ENCODE results near the gene PAMR1. TPM values are rescaled to one million over a fixed set of nuclear protein-coding genes. Genes with fewer than 3 reads are reported as not detected.
A peak's percentile ranks its signal among the peaks of the same experiment; 100 is the strongest.

PAMR1 gene
- polyA plus RNA-seq, 4 donors = 5.0 to 74.7 (median 15.9) TPM

DNA sequence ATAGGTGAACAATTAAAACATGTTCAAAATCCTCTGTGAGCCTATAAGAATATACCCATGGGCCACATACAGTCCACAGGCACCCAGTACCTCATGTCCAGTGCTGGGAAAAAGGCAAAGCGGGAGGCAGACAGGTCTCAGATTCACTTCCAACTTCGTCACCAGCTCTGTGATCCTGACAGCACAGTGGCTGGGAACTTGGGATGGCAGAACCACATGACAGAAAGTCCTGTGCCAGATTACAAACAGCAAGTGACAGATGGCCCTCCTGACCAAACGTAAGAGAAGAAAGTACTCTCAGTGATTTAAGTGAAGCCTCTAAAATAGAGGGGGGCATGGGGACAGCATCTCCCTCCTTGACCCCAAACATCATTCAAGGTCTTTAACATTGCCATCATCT is 111.8 kb downstream of the PAMR1 start:
- DNase-seq (ENCODE audit: low read depth in 4 of 4, low spot score in 3 of 4) = no peak

DNA sequence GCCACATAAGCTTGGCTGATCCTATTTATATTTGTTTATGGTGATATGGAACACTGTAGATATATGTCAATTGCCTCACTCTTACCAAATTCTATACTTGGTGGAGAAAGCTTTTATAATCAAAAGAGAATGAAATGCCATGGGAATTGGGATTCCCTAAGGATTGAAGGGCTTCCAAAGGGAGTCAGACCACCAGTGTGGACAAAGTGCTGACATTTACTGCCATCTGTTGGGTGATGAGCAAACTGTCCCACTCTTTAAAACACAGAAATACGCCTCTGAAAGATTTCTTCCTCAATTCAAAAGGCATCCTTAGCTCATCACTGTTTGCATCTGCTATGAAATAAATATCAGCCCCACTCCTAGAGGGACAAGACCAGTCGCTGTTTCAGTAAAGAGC is 113.1 kb downstream of the PAMR1 start:
- no peak for DNase-seq (ENCODE audit: low read depth in 4 of 4, low spot score in 3 of 4)

GRCh38 chr11:35407041-35407440 is 118.4 kb downstream of the PAMR1 start:
- DNase-seq (ENCODE audit: low read depth in 4 of 4, low spot score in 3 of 4) = no peak

DNA sequence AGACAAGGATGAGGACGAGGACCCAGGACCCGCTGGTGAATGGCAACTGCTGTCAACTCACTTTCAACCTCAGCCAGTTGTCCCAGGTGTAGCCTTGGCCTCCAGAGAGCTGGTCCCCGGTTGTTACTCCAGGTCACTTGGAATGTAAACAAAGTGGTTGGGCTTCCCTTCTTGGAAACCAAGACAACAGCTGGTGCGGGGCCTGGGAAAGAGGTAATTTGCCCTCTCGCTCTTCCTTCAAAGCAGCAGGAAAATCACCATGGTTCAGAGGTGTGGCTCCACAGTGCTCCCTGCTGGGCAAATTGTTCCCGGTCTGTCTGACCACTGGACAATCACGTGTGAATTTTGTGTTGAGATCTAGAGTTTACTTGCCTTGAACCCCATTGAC is 121.0 kb downstream of the PAMR1 start:
- no peak for DNase-seq (ENCODE audit: low read depth in 4 of 4, low spot score in 3 of 4)

DNA sequence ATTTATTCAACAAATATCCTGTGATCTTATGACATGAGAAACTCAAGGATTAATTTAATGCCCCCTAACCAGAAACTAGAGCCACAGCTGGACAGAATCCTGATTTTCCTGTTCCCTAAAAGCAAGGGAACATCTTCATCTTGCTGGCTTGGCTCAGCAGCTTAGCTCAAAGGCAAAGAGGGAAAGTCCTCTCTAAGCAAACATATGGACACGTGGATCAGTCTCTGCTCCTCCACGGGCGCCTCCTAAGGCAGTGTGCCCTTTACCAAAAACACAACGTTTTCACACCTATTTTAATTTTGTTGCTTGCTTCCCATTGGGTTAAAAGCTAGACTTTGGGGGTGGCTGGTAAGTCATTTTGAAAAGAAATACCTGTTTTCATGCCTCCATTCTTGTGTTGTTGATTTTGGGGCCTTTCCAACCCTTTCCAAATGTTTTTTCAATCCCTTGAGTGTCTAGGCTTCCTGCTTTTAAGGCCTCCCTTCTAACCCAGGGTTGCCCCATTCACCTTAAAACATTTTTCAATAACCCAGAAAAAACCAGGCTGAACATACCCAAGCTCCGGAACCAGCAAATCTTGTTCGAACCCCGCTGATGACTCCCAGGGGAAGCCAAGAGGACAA is 121.5 kb downstream of the PAMR1 start:
- no peak for DNase-seq (ENCODE audit: low read depth in 4 of 4, low spot score in 3 of 4)

GRCh38 chr11:35402751-35403660 is 122.4 kb downstream of the PAMR1 start:
- no peak for DNase-seq (ENCODE audit: low read depth in 4 of 4, low spot score in 3 of 4)

DNA sequence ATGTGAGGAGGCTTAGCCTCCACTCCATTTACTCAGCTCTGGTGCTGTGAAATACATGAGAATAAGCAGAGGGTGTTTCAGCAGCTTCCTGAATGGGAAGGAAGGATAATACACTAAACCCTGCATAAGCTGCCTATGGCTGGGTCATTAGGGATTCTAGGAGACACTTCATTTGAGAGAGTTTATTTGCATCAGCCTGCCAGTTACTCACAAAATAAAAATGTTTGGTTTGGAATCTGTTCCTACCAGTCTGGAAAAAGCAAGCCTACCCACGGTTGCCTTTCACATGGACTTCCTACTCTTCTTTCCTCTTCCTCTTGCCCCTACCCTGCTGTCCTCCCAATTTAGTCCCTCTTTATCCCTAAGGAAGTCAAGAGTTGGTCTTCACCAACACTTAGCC is 126.5 kb downstream of the PAMR1 start:
- no peak for DNase-seq (ENCODE audit: low read depth in 4 of 4, low spot score in 3 of 4)

DNA sequence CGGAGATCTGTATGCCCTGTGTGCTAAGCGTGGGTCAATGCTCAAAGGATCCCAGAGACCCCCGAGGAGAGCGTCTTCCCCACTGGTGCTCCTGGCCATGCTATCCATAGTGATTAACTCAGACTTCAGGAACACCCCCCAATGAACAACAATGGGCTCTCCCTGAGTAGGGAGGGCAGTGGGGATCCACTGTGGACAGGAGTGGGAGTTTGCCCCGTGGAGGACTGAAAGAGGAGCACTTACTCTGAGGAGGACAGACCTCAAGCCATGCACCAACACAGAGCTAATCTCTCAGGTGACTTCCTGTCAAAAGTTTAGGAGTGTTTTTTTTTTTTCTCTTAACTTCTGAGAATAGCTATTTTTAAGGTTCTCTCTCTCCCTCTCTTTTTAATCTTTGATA is 130.5 kb downstream of the PAMR1 start:
- DNase-seq (ENCODE audit: low read depth in 4 of 4, low spot score in 3 of 4) = no peak

- no peak for DNase-seq (ENCODE audit: low read depth in 4 of 4, low spot score in 3 of 4)
Measured at GRCh38 chr11:35393098-35393497, 132.3 kb downstream of the PAMR1 start.

DNA sequence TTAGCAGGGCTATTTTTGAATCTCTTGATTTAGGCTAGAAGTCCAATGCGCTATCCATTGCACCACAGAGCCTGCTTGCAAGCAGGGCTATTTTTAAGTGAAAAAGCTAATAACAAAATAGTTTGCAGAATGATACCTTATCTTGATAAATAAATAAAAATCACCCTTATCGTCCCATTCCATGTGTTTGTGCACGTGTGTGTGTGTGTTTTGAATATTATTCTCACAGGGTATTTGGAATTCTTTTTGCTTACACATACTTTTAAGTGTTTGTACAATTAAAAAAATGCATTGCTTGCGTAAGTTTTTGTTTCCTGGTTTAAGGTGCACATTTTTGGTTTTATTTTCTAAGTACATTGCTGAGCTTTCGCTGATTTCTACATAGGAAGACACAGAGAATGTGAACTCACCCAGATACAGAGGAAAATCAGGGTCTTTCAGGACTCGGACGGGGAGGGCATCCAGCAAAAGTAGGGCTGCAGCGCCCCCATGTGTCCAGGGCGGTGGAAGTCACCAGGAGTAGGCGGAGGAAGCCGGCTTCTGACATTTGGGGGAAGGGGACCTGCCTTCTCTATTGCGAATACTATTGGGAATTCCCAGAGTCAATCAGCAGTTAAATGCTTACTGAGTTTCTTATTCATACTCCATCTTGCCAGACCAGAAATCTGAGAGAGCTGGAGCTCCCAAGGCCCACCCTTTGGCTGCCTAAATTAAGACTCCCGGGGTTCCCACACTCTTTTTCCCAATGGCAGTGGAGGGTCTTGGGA is 133.3 kb downstream of the PAMR1 start:
- DNase-seq (ENCODE audit: low read depth in 4 of 4, low spot score in 3 of 4) = peak; percentile 29 to 63 (median 54)

DNA sequence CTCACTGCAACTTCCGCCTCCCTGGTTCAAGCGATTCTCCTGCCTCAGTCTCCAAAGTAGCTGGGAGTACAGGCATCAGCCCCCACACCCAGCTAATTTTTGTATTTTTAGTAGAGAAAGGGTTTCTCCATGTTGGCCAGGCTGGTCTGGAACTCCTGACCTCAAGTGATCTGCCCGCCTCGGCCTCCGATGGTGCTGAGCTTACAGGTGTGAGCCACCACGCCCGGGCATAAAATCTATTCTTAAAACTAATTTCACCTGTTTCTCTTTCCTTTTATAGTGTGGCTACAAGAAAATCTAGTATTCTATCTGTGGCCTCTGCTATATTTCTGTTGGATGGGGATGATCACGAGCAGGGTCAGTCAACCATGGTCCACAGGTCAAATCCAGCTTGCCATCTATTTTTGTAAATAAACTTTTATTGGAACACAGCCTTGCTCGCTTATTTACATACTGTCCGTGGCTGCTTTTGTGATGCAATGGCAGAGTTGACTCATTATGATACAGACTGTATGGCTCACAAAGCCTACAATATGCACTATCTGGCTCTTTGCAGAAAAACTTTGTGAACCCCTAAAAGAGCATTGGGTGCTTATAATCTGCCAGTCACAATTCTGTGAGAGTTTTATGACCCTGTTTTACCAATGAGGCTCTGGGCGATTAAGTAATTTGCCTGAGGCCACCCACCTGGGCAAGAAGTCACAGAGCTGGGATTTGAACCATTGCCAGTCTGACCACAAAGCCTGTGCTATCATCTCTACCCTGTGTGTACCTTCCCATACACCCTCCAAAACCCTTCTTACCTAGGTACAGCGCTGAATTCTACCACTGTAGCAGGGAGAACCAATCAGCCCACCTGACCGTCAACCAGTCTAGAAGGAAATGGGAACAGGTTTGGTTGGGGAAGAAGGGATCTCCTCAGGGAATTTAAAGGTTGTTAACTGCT is 134.4 kb downstream of the PAMR1 start:
- DNase-seq (ENCODE audit: low read depth in 4 of 4, low spot score in 3 of 4) = no peak

DNA sequence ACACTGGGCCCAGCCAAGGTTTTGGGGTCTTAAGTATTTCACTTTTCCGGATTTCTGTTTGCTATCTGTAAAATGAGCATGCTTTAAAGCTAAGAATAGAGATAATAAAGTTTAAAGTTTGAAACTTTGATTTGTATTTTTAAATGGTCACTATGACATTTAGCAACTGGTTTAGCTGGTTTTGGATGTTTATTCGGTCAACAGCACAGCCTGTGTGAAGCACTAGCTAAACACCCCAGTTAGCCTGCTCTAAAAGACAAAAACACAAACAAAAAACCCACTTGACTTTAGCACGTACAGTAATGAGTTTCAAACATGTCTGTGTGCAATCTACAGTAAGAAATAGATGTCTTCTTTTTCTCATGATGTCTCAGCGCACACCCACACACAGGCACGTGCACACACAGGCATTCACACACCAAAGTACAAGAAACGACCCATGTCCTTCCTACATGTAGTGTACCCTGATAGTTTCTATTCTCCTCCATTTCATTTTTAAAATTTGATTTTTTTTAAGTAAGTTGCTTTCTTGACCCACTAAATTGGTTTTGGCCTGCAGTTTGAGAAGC is 135.4 kb downstream of the PAMR1 start:
- no peak for DNase-seq (ENCODE audit: low read depth in 4 of 4, low spot score in 3 of 4)

DNA sequence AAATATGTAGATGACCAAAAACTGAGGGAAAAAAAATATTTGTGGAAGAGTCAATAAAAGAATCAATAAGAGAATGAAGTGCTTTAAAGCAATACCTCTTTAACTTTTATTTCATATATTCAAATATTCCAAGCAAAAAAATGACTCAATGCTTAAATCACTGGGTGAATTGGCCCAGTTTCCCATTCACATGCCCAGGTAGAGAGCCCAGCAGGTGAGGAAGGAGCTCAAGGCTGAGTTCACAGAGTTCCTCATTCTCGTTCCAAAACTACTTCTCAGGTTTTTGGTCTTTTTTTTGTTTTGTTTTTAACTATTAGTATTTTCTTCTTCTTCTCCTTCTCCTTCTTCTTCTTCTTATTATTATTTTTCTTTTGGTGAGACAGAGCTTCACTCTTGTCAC is 136.3 kb downstream of the PAMR1 start:
- no peak for DNase-seq (ENCODE audit: low read depth in 4 of 4, low spot score in 3 of 4)

GRCh38 chr11:35388061-35388460 is 137.4 kb downstream of the PAMR1 start:
- DNase-seq (ENCODE audit: low read depth in 4 of 4, low spot score in 3 of 4) = no peak

GRCh38 chr11:35387111-35387982 is 138.1 kb downstream of the PAMR1 start:
- no peak for DNase-seq (ENCODE audit: low read depth in 4 of 4, low spot score in 3 of 4)

GRCh38 chr11:35383953-35384352 is 141.5 kb downstream of the PAMR1 start:
- DNase-seq (ENCODE audit: low read depth in 4 of 4, low spot score in 3 of 4) = no peak
